ENCODE measurements around the gene EPHX1. TPM values are rescaled to one million over a fixed set of nuclear protein-coding genes. Genes with fewer than 3 reads are reported as not detected.

Gene EPHX1
- total and polyA plus RNA-seq, 2 of the 8 experiments (the other 6 are each of a cell fraction or from before 2014, with no cell fraction given) = 45.3 to 79.1 TPM

DNA sequence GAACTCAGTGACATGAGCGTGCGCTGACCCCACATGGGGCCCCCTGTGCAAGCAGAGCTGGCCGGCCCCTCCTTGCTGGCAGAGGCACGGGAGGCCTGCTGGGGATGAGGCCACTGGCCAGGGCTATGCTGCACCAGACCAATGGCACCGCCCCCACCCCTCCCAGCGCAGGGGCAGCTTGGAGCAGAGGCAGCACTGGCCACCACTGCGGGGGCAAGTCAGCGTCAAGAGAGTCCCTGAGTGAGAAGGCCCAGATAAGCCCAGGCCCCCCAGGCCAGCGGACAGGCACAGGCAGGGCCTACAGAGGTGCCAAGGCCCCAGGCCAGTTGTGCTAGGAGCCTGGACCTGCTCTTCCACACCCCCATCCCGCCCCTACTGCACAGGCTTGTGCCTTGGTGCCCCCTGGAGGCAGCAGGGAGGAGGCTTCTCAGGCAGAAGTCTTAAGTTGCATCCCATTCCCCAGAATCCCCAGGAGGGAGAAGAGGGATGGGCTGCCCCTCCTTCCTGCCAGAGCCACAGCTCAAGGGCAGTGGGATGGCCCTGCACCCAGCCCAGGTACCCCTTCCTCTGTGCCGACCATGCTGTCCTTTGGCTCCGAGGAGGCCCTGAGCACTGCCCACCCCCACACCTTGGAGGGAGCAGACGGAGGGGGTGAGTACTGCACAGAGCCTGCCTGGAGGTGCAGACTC is 35.8 kb downstream of the EPHX1 start (continued):
- TF ChIP-seq, protein P1, sequence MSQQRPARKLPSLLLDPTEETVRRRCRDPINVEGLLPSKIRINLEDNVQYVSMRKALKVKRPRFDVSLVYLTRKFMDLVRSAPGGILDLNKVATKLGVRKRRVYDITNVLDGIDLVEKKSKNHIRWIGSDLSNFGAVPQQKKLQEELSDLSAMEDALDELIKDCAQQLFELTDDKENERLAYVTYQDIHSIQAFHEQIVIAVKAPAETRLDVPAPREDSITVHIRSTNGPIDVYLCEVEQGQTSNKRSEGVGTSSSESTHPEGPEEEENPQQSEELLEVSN (IDR thresholded peaks at IDR 0.05) = no peak
- TF ChIP-seq ATF2 (IDR thresholded peaks at IDR 0.05; ENCODE audit: low read length) (no peak), CREB1 (IDR thresholded peaks at IDR 0.05) (0 out of 2 replicates have a peak, but pooled peaks have one; percentile 14), RAD21 (IDR thresholded peaks at IDR 0.05 in 1 of 2, conservative IDR thresholded peaks at IDR 0.05 in 1 of 2; ENCODE audit: low read depth in 2 of 2, low read length in 2 of 2) (peak; percentile 93 to 96), EP300 (IDR thresholded peaks at IDR 0.05; ENCODE audit: borderline replicate concordance in 1 of 2, low read depth in 2 of 2, low read length in 2 of 2) (no peak), ZNF274 (IDR thresholded peaks at IDR 0.05; ENCODE audit: borderline replicate concordance, extremely low read depth, low read length) (no peak), ASH2L (IDR thresholded peaks at IDR 0.05; ENCODE audit: low read length) (peak; percentile 37), POU5F1 (IDR thresholded peaks at IDR 0.05; ENCODE audit: low read depth, low read length) (no peak), CEBPB (IDR thresholded peaks at IDR 0.05; ENCODE audit: low read depth, low read length) (no peak), CTBP2 (IDR thresholded peaks at IDR 0.05; ENCODE audit: borderline replicate concordance, insufficient read depth, insufficient read length, low read length) (no peak), BRCA1 (IDR thresholded peaks at IDR 0.05; ENCODE audit: low read depth, low read length) (no peak), SRF (IDR thresholded peaks at IDR 0.05; ENCODE audit: low read depth, low read length) (no peak), RFX5 (IDR thresholded peaks at IDR 0.05; ENCODE audit: borderline replicate concordance, low read depth, low read length) (no peak), FOSL1 (IDR thresholded peaks at IDR 0.05; ENCODE audit: insufficient read depth, low read depth, low read length) (no peak), SIN3A (conservative IDR thresholded peaks at IDR 0.05 in 1 of 2, IDR thresholded peaks at IDR 0.05 in 1 of 2; ENCODE audit: low read depth in 1 of 2, low read length in 2 of 2) (0 out of 4 replicates have a peak, but pooled peaks of 1 of the 2 experiments have one; percentile 49), CBX5 (IDR thresholded peaks at IDR 0.05; ENCODE audit: low read depth, low read length) (no peak), EGR1 (IDR thresholded peaks at IDR 0.05; ENCODE audit: borderline replicate concordance, low read depth, low read length) (no peak)
- TF ChIP-seq, protein P2, sequence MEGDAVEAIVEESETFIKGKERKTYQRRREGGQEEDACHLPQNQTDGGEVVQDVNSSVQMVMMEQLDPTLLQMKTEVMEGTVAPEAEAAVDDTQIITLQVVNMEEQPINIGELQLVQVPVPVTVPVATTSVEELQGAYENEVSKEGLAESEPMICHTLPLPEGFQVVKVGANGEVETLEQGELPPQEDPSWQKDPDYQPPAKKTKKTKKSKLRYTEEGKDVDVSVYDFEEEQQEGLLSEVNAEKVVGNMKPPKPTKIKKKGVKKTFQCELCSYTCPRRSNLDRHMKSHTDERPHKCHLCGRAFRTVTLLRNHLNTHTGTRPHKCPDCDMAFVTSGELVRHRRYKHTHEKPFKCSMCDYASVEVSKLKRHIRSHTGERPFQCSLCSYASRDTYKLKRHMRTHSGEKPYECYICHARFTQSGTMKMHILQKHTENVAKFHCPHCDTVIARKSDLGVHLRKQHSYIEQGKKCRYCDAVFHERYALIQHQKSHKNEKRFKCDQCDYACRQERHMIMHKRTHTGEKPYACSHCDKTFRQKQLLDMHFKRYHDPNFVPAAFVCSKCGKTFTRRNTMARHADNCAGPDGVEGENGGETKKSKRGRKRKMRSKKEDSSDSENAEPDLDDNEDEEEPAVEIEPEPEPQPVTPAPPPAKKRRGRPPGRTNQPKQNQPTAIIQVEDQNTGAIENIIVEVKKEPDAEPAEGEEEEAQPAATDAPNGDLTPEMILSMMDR (IDR thresholded peaks at IDR 0.05; ENCODE audit: control extremely low read depth in 1 of 3, insufficient read depth in 1 of 3, low read depth in 1 of 3, low read length in 3 of 3) = peak; percentile 91 to 96 (median 94)
